Erythroblast (primary cell): Measurements from ENCODE around the gene SLC9B2.

Source experiments
- GATA1 ChIP-seq: IDR thresholded peaks from 2 replicates; pipeline ENCODE4 v1.6.1; 2011; ENCODE audit warnings: low read depth, mild to moderate bottlenecking, control low read depth, low read length, moderate library complexity
- POLR2A ChIP-seq: IDR thresholded peaks from 2 replicates; pipeline ENCODE4 v1.6.1; 2011; ENCODE audit warnings: mild to moderate bottlenecking, low read length

- TF ChIP-seq POLR2A, result peak; percentile 32
- no peak for TF ChIP-seq GATA1
Measured at GRCh38 chr4:103076747-103077347, at the start of gene SLC9B2.
